Urinary bladder (tissue), 4 donors: ENCODE measurements around the gene GSTP1. TPM values are rescaled to one million over a fixed set of nuclear protein-coding genes. Genes with fewer than 3 reads are reported as not detected.
"Not testable (repeated sequence)": the region's sequence is repeated elsewhere in the genome, so short reads cannot be mapped to it uniquely, and the experiment has no call there.

ENCODE experiments used
- DNase-seq: peaks from one replicate; pipeline ENCODE4 v3.0.0-alpha.2; 2015; ENCODE audit errors: extremely low spot score
- H3K27ac ChIP-seq: one replicate; pipeline ENCODE4 v1.5.1; 2013; ENCODE audit warnings: low read depth, mild to moderate bottlenecking, moderate library complexity
- H3K36me3 ChIP-seq: one replicate; pipeline ENCODE4 v1.6.1; 2013; ENCODE audit warnings: mild to moderate bottlenecking, moderate library complexity; ENCODE audit not compliant: insufficient read depth
- H3K4me1 ChIP-seq: one replicate; pipeline ENCODE4 v1.6.1; 2013; ENCODE audit warnings: mild to moderate bottlenecking, moderate library complexity; ENCODE audit not compliant: insufficient read depth
- H3K4me3 ChIP-seq: one replicate; pipeline ENCODE4 v1.5.1; 2013; ENCODE audit warnings: low read depth, low read length
- WGBS: extraction: QIAGEN DNeasy Blood & Tissue Kit; methylation state at CpG from one replicate; pipeline ENCODE4 v1.1.7; 2013; 5-methylcytosine and 5-hydroxymethylcytosine counted together
- polyA plus RNA-seq: library from polyadenylated mRNA; stranded (reverse); fragments of 200-250 nt; gene quantifications from one replicate; pipeline ENCODE4 v1.2.3, GENCODE V29; 2013
- total RNA-seq: library from RNA; depleted of rRNA; stranded (reverse); fragments of >200 nt; gene quantifications from one replicate; pipeline ENCODE4 v1.2.3, GENCODE V29; 2014
- donor health status: healthy with polysubstance abuse.
- donor health status: healthy.

GSTP1 gene
- total and polyA plus RNA-seq, 2 donors = 299 to 679 TPM

- H3K4me1 ChIP-seq = no peaks in the 10 kb centered on the region
- no peak for DNase-seq
- no peak overlapping the region for H3K4me3 ChIP-seq
- WGBS = 89% methylated on average over 9 of the region's 9 CpGs
- H3K36me3 ChIP-seq = no peaks in the 10 kb centered on the region
- H3K27ac ChIP-seq = no peak overlapping the region
Observed at GRCh38 chr11:67548555-67549110, 35.0 kb upstream of the GSTP1 start.

GRCh38 chr11:67551127-67551526 is 32.5 kb upstream of the GSTP1 start:
- Histone ChIP-seq H3K36me3 (no peaks in the 10 kb centered on the region), H3K4me1 (no peaks in the 10 kb centered on the region), H3K27ac (no peak overlapping the region), H3K4me3 (no peak overlapping the region)
- DNase-seq = no peak

GRCh38 chr11:67551697-67552096 is 31.9 kb upstream of the GSTP1 start:
- not testable (repeated sequence) for H3K27ac ChIP-seq, H3K4me3 ChIP-seq, H3K36me3 ChIP-seq, DNase-seq, H3K4me1 ChIP-seq

GRCh38 chr11:67556244-67556643 is 27.4 kb upstream of the GSTP1 start:
- WGBS = 66% methylated on average over 3 of the region's 3 CpGs
- Histone ChIP-seq H3K4me3 (no peak overlapping the region), H3K4me1 (no peaks in the 10 kb centered on the region), H3K27ac (no peak overlapping the region), H3K36me3 (no peaks in the 10 kb centered on the region)
- no peak for DNase-seq

- 41% methylated on average over 19 of the region's 19 CpGs for WGBS
- no peaks in the 10 kb centered on the region for H3K36me3 ChIP-seq
- H3K27ac ChIP-seq = no peak overlapping the region
- DNase-seq = no peak
- no peaks in the 10 kb centered on the region for H3K4me1 ChIP-seq
- H3K4me3 ChIP-seq = no peak overlapping the region
Observed at GRCh38 chr11:67558084-67558772, 25.4 kb upstream of the GSTP1 start.

GRCh38 chr11:67561971-67562619 is 21.5 kb upstream of the GSTP1 start:
- WGBS = 79% methylated on average over 10 of the region's 10 CpGs
- no peak overlapping the region for H3K4me3 ChIP-seq
- no peak overlapping the region for H3K27ac ChIP-seq
- no peaks in the 10 kb centered on the region for H3K36me3 ChIP-seq
- no peak for DNase-seq
- H3K4me1 ChIP-seq = no peaks in the 10 kb centered on the region

GRCh38 chr11:67562963-67563704 is 20.5 kb upstream of the GSTP1 start:
- Histone ChIP-seq H3K4me3 (no peak overlapping the region), H3K36me3 (no peaks in the 10 kb centered on the region), H3K27ac (no peak overlapping the region), H3K4me1 (no peaks in the 10 kb centered on the region)
- no peak for DNase-seq
- WGBS = 63% methylated on average over 10 of the region's 10 CpGs

GRCh38 chr11:67563705-67564114 is 19.9 kb upstream of the GSTP1 start:
- not testable (repeated sequence) for H3K4me3 ChIP-seq, H3K27ac ChIP-seq, DNase-seq, H3K36me3 ChIP-seq, H3K4me1 ChIP-seq
- 28% methylated on average over 11 of the region's 11 CpGs for WGBS

GRCh38 chr11:67564230-67564629 is 19.4 kb upstream of the GSTP1 start:
- WGBS = 88% methylated on average over 4 of the region's 4 CpGs
- Histone ChIP-seq H3K36me3 (no peaks in the 10 kb centered on the region), H3K4me1 (no peaks in the 10 kb centered on the region), H3K4me3 (no peak overlapping the region), H3K27ac (no peak overlapping the region)
- no peak for DNase-seq

- Histone ChIP-seq H3K36me3 (no peaks in the 10 kb centered on the region), H3K27ac (no peak overlapping the region), H3K4me3 (no peak overlapping the region), H3K4me1 (no peaks in the 10 kb centered on the region)
- WGBS = 55% methylated on average over 6 of the region's 6 CpGs
- no peak for DNase-seq
Observed at GRCh38 chr11:67571443-67571842, 12.2 kb upstream of the GSTP1 start.

- Histone ChIP-seq H3K27ac (no peak overlapping the region), H3K36me3 (no peaks in the 10 kb centered on the region), H3K4me1 (no peaks in the 10 kb centered on the region), H3K4me3 (no peak overlapping the region)
- WGBS = 10% methylated on average over 5 of the region's 5 CpGs
- no peak for DNase-seq
Observed at GRCh38 chr11:67572305-67572704, 11.3 kb upstream of the GSTP1 start.

GRCh38 chr11:67572747-67573419 is 10.7 kb upstream of the GSTP1 start:
- no peak for DNase-seq
- 59% methylated on average over 21 of the region's 21 CpGs for WGBS
- no peak overlapping the region for H3K27ac ChIP-seq

GRCh38 chr11:67574938-67575337 is 8.7 kb upstream of the GSTP1 start:
- 44% methylated on average over 3 of the region's 3 CpGs for WGBS
- no peak overlapping the region for H3K4me3 ChIP-seq

More at GRCh38 chr11:67572747-67573419, 10.7 kb upstream of the GSTP1 start:
- Histone ChIP-seq H3K4me1 (no peaks in the 10 kb centered on the region), H3K4me3 (no peak overlapping the region), H3K36me3 (no peaks in the 10 kb centered on the region)

More at GRCh38 chr11:67574938-67575337, 8.7 kb upstream of the GSTP1 start:
- Histone ChIP-seq H3K27ac (no peak overlapping the region), H3K4me1 (no peaks in the 10 kb centered on the region), H3K36me3 (no peaks in the 10 kb centered on the region)
- no peak for DNase-seq
